Loucy (cell line): Measurements from ENCODE around the gene BEND7.

Experiments used
- H2AFZ ChIP-seq: fragments of 200-600 bp; sonication (generic); 2 replicates; pipeline ENCODE4 v1.6.0; 2016; ENCODE audit warnings: antibody characterized with exemption, mild to moderate bottlenecking, low read length, moderate library complexity
- H3F3A ChIP-seq: fragments of 200-600 bp; 2 replicates; pipeline ENCODE4 v1.6.0; 2016; ENCODE audit warnings: antibody characterized with exemption, low read depth, mild to moderate bottlenecking
- H3K27me3 ChIP-seq: fragments of 200-600 bp; sonication (generic); 2 replicates; pipeline ENCODE4 v1.6.1; 2014; ENCODE audit warnings: low read length, mild to moderate bottlenecking; ENCODE audit not compliant: insufficient read depth, poor library complexity, severe bottlenecking
- H3K36me3 ChIP-seq: fragments of 200-600 bp; sonication (generic); 2 replicates; pipeline ENCODE4 v1.6.1; 2016; ENCODE audit warnings: low read length; ENCODE audit not compliant: insufficient read depth
- H3K4me1 ChIP-seq: fragments of 200-600 bp; sonication (generic); 2 replicates; pipeline ENCODE4 v1.5.1; 2014; ENCODE audit warnings: low read length, mild to moderate bottlenecking; ENCODE audit not compliant: insufficient read depth, poor library complexity, severe bottlenecking
- H3K4me2 ChIP-seq: fragments of 200-600 bp; sonication (generic); 2 replicates; pipeline ENCODE4 v1.6.0; 2014; ENCODE audit warnings: antibody characterized with exemption, low read length, low read depth, mild to moderate bottlenecking; ENCODE audit not compliant: poor library complexity, severe bottlenecking
- H3K4me3 ChIP-seq: fragments of 200-600 bp; sonication (generic); 2 replicates; pipeline ENCODE4 v1.5.1; 2014; ENCODE audit warnings: low read length, mild to moderate bottlenecking, mixed read lengths; ENCODE audit not compliant: poor library complexity, severe bottlenecking
- H3K79me2 ChIP-seq: fragments of 200-600 bp; sonication (generic); 2 replicates; pipeline ENCODE4 v1.6.1; 2014; ENCODE audit warnings: low read length; ENCODE audit not compliant: insufficient read depth
- H3K9ac ChIP-seq: fragments of 200-600 bp; sonication (generic); 2 replicates; pipeline ENCODE4 v1.6.0; 2014; ENCODE audit warnings: mild to moderate bottlenecking, low read depth, low read length, moderate library complexity; ENCODE audit not compliant: poor library complexity, severe bottlenecking
- H3K9me2 ChIP-seq: fragments of 200-600 bp; sonication (generic); replicated peaks from 2 replicates; pipeline ENCODE4 v1.6.1; 2016; ENCODE audit warnings: low read depth, low read length, mixed read lengths
- H3K9me3 ChIP-seq: fragments of 200-600 bp; sonication (generic); 2 replicates; pipeline ENCODE4 v1.6.1; 2014; ENCODE audit warnings: mild to moderate bottlenecking, antibody characterized with exemption, low read length, low read depth; ENCODE audit not compliant: insufficient read depth
- H4K20me1 ChIP-seq: fragments of 200-600 bp; sonication (generic); 2 replicates; pipeline ENCODE4 v1.6.0; 2014; ENCODE audit warnings: antibody characterized with exemption, low read length, mild to moderate bottlenecking; ENCODE audit not compliant: insufficient read depth, poor library complexity, severe bottlenecking
- CTCF ChIP-seq: fragments of 200-600 bp; sonication (generic); conservative IDR thresholded peaks from 2 replicates; pipeline ENCODE4 v1.5.1; 2014; ENCODE audit warnings: mild to moderate bottlenecking, antibody characterized with exemption, low read length
- EZH2phosphoT487 ChIP-seq: fragments of 200-600 bp; IDR thresholded peaks from 2 replicates; pipeline ENCODE4 v1.6.1; 2018; ENCODE audit warnings: antibody characterized with exemption, mild to moderate bottlenecking, moderate library complexity, borderline replicate concordance

Gene BEND7

GRCh38 chr10:13470270-13470669, 58.5 kb downstream of the BEND7 start:
- Histone ChIP-seq H4K20me1 (no peaks in the 10 kb centered on the region), H3K4me3 (no peak overlapping the region), H2AFZ (no peak overlapping the region), H3K4me2 (no peak overlapping the region), H3K79me2 (no peaks in the 10 kb centered on the region), H3K4me1 (no peaks in the 10 kb centered on the region), H3K9me3 (0 out of 2 replicates have a peak, but pooled peaks cover 3% of the 10 kb centered on the region), H3K27me3 (no peaks in the 10 kb centered on the region), H3F3A (no peaks in the 10 kb centered on the region), H3K9ac (no peak overlapping the region), H3K9me2 (no peaks in the 10 kb centered on the region), H3K36me3 (no peaks in the 10 kb centered on the region)
- TF ChIP-seq EZH2phosphoT487, result no peak
- TF ChIP-seq CTCF, result peak; percentile 47

GRCh38 chr10:13462551-13462950, 66.3 kb downstream of the BEND7 start:
- Histone ChIP-seq H3K9me2 (no peaks in the 10 kb centered on the region), H3K27me3 (no peaks in the 10 kb centered on the region), H3K9me3 (no peaks in the 10 kb centered on the region), H3F3A (no peaks in the 10 kb centered on the region), H3K79me2 (no peaks in the 10 kb centered on the region), H3K36me3 (no peaks in the 10 kb centered on the region), H3K4me2 (no peak overlapping the region), H3K4me1 (no peaks in the 10 kb centered on the region), H3K4me3 (no peak overlapping the region), H2AFZ (no peak overlapping the region), H3K9ac (no peak overlapping the region), H4K20me1 (no peaks in the 10 kb centered on the region)
- TF ChIP-seq EZH2phosphoT487 (no peak), CTCF (no peak)

- Histone ChIP-seq H3K4me1 (no peaks in the 10 kb centered on the region), H3K4me3 (no peak overlapping the region), H4K20me1 (no peaks in the 10 kb centered on the region), H3K36me3 (no peaks in the 10 kb centered on the region), H3F3A (no peaks in the 10 kb centered on the region), H3K4me2 (no peak overlapping the region), H3K9me3 (no peaks in the 10 kb centered on the region), H3K9me2 (no peaks in the 10 kb centered on the region), H2AFZ (no peak overlapping the region), H3K27me3 (no peaks in the 10 kb centered on the region), H3K9ac (no peak overlapping the region), H3K79me2 (no peaks in the 10 kb centered on the region)
- TF ChIP-seq CTCF, result no peak
- TF ChIP-seq EZH2phosphoT487, result no peak
These were observed 70.2 kb downstream of the BEND7 start for GRCh38 chr10:13458687-13459012.
